Prostate gland (tissue), 2 donors: Measurements from ENCODE around the gene KCNH6. TPM values are rescaled to one million over a fixed set of nuclear protein-coding genes. Genes with fewer than 3 reads are reported as not detected.

ENCODE experiments used
- DNase-seq: peaks from one replicate; pipeline ENCODE4 v3.0.0-alpha.2; 2019; ENCODE audit warnings: low spot score
- H3K27ac ChIP-seq, 2 donors: fragments of 200-600 bp; sonication (generic); 2 replicates each; pipeline ENCODE4 v1.5.1; 2017 to 2019
- H3K27me3 ChIP-seq: fragments of 200-600 bp; sonication (generic); replicated peaks from 2 replicates; pipeline ENCODE4 v1.5.1; 2019; ENCODE audit not compliant: insufficient read depth
- H3K36me3 ChIP-seq, 2 donors: fragments of 200-600 bp; sonication (generic); 1 replicate in 1 of 2; 2 replicates in 1 of 2; pipeline versions ENCODE4 v1.5.1 to v1.8.1; 2017 to 2019
- H3K4me1 ChIP-seq: fragments of 200-600 bp; sonication (generic); replicated peaks from 2 replicates; pipeline ENCODE4 v1.5.1; 2019
- H3K4me3 ChIP-seq, 2 donors: fragments of 200-600 bp; sonication (generic); 2 replicates each; pipeline ENCODE4 v1.5.1; 2017 to 2019
- H3K9me3 ChIP-seq: fragments of 200-600 bp; sonication (generic); 2 replicates; pipeline ENCODE4 v1.5.1; 2017
- CTCF ChIP-seq, 4 experiments: fragments of 200-600 bp in 2 of 4; fragments of 450-650 bp in 2 of 4; sonication (generic) in 2 of 4; IDR thresholded peaks; 1 replicate in 3 of 4; 2 replicates in 1 of 4; pipeline ENCODE4 v1.5.1; 2016 to 2019; ENCODE audit warnings: antibody characterized with exemption in 4 of 4, mild to moderate bottlenecking in 2 of 4, moderate library complexity in 2 of 4
- POLR2A ChIP-seq: fragments of 450-650 bp; IDR thresholded peaks from one replicate; pipeline ENCODE4 v1.6.1; 2016; ENCODE audit warnings: antibody characterized with exemption, mild to moderate bottlenecking
- POLR2AphosphoS5 ChIP-seq: sonication (generic); formaldehyde crosslinking; IDR thresholded peaks from one replicate; pipeline ENCODE4 v1.6.1; 2017; ENCODE audit warnings: antibody characterized with exemption
- WGBS: methylation state at CpG from one replicate; pipeline ENCODE4 v1.1.5; 2018; 5-methylcytosine and 5-hydroxymethylcytosine counted together
- intact Hi-C: fragments of 100-400 bp; cut with DNase I; formaldehyde crosslinking; loops from one replicate; pipeline ENCODE4 v1.14.2; 2022
- total RNA-seq, 2 donors: library from RNA; depleted of rRNA; stranded (reverse); fragments of >200 nt; gene quantifications; one replicate each; pipeline ENCODE4 v1.1.0, GENCODE V29; 2016

KCNH6 gene
- total RNA-seq, 2 donors from 2014 or later: 8.1 to 22.4 TPM

DNA sequence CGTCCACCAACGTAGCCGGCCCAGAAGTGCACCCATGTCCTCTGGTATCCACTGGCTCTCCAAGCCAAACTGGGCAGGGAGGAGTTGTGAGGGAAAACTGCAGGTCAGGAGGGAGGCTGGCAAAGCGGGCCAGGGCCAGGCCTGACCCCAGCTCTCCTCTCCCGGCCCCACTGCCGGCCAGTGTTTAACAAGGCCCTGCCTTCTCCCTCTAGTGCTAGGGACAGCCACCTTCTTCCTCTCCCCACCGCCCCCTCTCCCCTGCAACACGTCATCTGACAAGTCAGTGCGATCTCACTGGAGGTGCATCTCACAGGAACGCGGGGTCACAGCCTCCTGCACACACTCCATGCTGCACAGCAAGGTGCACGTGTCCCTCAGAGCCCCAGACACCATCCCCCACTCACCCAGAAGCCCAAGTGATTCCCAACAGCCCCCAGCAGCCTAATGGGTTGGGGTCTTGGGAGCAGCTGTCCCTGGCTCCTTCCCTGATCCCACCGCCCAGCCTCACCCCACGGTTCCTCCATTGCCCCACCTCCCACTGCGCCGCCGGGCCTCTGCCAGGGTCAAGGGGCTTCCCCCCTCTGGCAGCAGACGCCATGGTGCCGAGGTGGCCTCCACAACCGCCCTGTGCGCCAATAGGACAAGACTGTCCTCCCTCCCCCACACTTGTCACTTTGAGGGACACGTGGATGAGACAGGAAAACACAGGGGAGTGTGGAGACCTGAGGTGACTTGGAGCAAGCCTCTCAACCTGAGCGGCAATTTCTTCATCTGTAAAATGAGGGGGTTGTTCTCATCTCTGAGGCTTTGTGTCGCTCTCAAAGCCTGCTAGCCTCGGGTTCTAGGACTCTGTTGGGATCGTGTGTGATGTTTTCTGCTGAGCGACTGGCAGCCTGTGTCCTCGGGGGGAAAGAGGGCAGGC is 47.4 kb upstream of the KCNH6 start:
- H3K9me3 ChIP-seq: no peaks in the 10 kb centered on the region
- H3K27me3 ChIP-seq: no peaks in the 10 kb centered on the region
- no peak for DNase-seq
- no peaks in the 10 kb centered on the region for H3K36me3 ChIP-seq
- no peak for TF ChIP-seq POLR2A
- H3K27ac ChIP-seq: peak overlapping the region; percentile 45 to 65
- intact Hi-C loops: no loop called here
- H3K4me3 ChIP-seq: peak overlapping the region in 1 of 2 donors; percentile 56
- peaks cover 6% of the 10 kb centered on the region for H3K4me1 ChIP-seq
- WGBS: 70% methylated on average over 28 of the region's 28 CpGs

DNA sequence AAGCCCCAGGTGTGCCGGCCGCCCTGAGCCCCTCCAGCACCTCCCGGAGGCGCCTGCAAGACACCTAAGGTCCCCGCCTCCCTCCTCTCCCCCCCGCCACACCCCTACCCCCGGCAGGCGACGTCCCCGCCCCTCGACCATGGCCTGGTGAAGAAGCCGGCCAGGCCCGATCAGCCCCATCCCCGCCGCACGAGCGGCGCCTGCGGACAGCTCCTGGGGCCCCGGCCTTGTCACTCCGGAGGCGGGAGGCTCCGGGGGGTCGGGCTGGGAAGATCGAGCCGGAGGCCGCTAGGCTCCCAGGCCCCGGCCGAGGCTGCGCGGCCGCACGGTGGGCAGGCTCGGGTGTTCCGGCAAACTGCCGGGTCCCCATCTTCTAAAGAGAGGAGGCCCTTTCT is 46.7 kb upstream of the KCNH6 start:
- no peaks in the 10 kb centered on the region for H3K27me3 ChIP-seq
- no peak for DNase-seq
- intact Hi-C loops: no loop called here

GRCh38 chr17:63476854-63477479 is 46.2 kb upstream of the KCNH6 start, which contains the start of gene ACE:
ACE (plus strand) TSS chr17:63477061; CDS start chr17:63477095, 34 bp downstream.
- WGBS: under 1% methylated on average over 57 of the region's 78 CpGs
- H3K4me1 ChIP-seq: peaks cover 6% of the 10 kb centered on the region
- no peak for TF ChIP-seq CTCF (IDR thresholded peaks at IDR 0.05)
- TF ChIP-seq POLR2AphosphoS5: no peak
- peak; percentile 22 for TF ChIP-seq POLR2A
- no peaks in the 10 kb centered on the region for H3K27me3 ChIP-seq
- peak; percentile 40 for DNase-seq
- H3K27ac ChIP-seq: peak within 1 kb of the TSS; percentile 45 to 65
- intact Hi-C loops: no loop called here
- H3K36me3 ChIP-seq: no peaks in the 10 kb centered on the region
- peak within 1 kb of the TSS; percentile 43 to 56 for H3K4me3 ChIP-seq
- H3K9me3 ChIP-seq: no peaks in the 10 kb centered on the region

More for the DNA sequence above, 46.7 kb upstream of the KCNH6 start:
- Histone ChIP-seq H3K9me3 (no peaks in the 10 kb centered on the region), H3K4me1 (peaks cover 6% of the 10 kb centered on the region), H3K27ac (peak overlapping the region; percentile 45 to 65), H3K4me3 (peak overlapping the region; percentile 43 to 56), H3K36me3 (no peaks in the 10 kb centered on the region)
- no peak for TF ChIP-seq POLR2AphosphoS5
- TF ChIP-seq CTCF (IDR thresholded peaks at IDR 0.05): no peak
- 1% methylated on average over 25 of the region's 36 CpGs for WGBS

DNA sequence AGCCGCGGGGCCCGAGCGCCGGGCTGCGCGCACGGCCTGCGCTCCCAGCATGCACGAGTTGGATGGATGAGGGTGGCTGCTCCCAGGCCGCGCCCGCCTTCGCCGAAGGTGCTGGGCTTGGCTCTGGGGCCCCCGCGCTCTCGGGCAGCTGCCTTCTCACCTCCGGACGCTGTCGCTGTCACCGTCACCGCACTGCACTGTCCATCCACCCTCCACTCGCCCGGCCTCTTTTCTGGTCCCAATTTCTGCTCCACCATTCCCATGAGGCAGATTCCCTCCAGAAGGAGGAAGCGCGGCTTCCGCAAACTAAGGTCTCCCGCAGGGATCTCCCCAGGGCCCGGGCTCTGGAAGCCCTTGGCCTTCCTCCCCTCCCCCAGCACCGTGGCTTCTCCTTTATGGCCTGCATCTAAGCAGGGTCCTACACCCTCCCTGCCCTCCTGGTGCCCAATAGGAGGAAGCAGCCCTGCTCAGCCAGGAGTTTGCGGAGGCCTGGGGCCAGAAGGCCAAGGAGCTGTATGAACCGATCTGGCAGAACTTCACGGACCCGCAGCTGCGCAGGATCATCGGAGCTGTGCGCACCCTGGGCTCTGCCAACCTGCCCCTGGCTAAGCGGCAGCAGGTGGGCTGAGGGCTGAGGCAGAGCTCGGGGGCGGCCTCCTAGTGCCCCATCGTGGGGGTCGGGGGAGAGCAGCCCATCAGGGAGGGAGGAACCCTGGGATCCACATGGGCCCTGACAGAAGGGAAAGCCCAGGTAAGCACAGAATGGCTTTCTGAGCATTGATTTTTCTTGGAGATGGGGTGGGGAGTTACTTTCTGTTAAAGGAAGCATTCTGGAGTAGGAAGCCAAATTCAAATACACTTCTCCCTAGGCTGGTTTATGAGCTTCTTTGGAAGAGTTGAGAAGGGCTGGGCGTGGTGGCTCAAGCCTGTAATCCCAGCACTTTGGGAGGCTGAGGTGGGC is 45.4 kb upstream of the KCNH6 start:
- intact Hi-C loops: loop anchor here (2.0 kb wide), 1 partner anchor 53 kb away; no protein-coding TSS in a partner anchor
- Histone ChIP-seq H3K27me3 (no peaks in the 10 kb centered on the region), H3K9me3 (no peaks in the 10 kb centered on the region), H3K36me3 (no peaks in the 10 kb centered on the region), H3K27ac (peak overlapping the region; percentile 36 to 65), H3K4me3 (peak overlapping the region; percentile 43 to 56), H3K4me1 (peaks cover 6% of the 10 kb centered on the region)
- TF ChIP-seq POLR2AphosphoS5: no peak
- no peak for TF ChIP-seq CTCF (IDR thresholded peaks at IDR 0.05)
- no peak for TF ChIP-seq POLR2A
- 8% methylated on average over 43 of the region's 44 CpGs for WGBS
- DNase-seq: no peak
